ENCODE data around the gene CHRDL2.

CHRDL2 gene

GRCh38 chr11:74710281-74710938 is 20.8 kb downstream of the CHRDL2 start:
- DNase-seq = no peak

DNA sequence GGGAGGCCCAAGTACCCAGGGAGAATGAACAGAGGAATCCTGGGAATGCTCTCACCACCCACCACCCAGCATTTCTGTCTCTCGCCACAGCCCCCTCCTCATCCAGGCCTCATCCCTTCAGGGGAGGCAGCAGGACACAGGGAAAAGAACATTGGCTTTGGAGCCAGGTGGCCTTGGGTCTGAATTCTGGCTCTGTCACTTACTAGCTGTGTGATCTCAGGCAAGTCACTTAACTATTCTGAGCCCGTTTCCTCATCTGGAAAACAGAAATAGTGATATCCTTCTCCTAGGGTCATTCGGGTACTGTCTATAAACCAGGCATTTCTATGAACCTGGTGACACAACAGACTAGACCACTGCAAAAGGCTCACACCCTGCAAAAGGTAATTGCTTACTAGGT is 22.1 kb downstream of the CHRDL2 start:
- no peak for DNase-seq

DNA sequence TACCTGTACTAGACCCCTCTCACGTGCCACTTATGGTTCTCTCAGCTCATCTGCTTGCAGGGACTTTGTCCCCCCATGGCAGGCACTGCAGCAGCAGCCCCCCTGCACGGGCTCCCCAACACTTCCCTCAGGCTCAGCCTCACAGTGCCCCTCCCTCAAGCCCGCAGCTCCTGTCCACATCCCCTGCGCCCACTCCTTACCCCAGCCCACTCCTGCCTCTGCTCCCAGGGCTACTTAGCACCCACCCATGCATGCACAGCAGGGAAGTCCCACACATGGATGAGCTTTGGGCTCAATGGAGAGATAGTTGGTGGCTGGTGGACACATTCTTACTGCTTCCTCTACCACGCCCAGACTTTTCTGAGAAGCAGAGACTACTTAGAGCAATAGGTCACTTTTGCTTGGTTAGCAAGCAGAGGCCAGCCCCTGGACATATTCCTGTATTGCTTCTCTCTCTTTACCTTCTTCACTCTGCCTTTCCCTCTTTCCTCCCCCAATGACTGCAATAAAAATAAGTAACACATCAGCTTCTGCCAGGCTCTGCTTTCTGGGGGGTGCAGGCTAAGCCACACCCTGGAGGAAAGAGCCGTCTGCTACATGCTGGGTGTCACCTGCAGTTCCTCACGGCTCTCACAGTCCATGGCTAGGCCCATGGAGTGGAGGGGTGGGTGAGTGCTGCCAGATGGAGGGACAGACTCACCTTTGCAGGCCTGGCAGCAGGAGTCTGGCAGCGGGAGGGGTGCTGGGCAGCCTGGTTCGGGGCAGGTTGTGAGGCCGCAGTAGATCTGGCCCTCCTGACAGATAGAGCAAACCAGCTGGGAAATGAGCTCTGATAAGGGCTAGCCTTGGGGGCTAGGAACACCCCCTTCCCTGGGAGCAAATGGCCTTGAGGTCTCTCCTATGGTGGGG is 23.4 kb downstream of the CHRDL2 start:
- DNase-seq = no peak

- DNase-seq = no peak
These were observed 24.0 kb downstream of the CHRDL2 start for GRCh38 chr11:74707182-74707581.

DNA sequence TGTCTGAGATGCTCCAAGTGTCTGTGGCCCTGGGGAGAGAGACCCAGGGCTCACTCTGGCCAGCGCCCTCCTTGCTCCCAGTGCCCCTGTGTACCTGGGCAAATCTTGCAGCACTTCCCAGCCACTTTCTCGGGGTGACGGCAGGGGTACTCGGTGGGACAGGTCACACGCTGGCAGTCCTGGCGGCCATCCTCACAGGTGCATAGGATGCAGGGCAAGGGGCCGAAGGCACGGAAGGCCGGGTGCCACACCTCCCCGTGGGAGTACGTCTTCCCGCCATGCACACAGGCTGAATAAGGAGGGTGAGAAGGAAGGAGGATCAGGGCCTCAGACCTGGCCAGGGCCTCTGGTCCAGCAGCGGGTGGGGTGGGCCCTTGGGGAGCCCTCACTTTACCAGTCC is 28.0 kb downstream of the CHRDL2 start:
- no peak for DNase-seq

DNA sequence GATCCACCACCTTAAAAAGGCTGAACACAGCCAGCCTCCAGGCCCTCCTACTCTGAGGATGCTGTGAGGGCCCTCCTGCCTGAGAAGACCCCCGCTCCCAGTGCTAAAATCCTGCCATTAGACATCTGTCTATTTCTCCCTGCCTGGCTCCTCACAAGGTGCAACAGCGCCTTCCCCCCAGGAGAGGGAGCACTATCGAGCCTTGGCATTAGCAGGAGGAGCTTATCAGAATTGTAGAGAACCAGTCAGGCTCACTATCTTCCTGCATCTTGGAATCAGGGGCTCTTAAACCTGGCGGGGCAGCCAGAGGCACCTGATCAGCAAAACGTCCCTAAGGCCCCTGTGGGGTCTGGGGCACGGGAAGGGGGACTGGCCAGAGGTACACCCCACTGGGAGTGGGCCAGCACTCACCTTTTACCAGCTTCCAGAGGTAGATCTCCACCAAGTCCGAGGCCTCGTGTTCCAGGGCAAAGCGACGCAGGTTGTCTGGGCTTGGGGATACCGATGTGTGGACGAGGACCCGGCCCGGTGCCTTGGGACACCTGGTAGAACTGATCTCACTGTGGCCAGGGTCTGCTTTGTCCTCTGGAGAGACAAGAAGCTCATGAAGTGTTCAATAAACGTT is 28.7 kb downstream of the CHRDL2 start:
- DNase-seq = peak; percentile 63 to 69

- DNase-seq = peak in 1 of 2 experiments; percentile 18
These were observed 29.9 kb downstream of the CHRDL2 start for GRCh38 chr11:74701351-74701750.

GRCh38 chr11:74699615-74700396 is 31.4 kb downstream of the CHRDL2 start:
- DNase-seq = no peak

DNA sequence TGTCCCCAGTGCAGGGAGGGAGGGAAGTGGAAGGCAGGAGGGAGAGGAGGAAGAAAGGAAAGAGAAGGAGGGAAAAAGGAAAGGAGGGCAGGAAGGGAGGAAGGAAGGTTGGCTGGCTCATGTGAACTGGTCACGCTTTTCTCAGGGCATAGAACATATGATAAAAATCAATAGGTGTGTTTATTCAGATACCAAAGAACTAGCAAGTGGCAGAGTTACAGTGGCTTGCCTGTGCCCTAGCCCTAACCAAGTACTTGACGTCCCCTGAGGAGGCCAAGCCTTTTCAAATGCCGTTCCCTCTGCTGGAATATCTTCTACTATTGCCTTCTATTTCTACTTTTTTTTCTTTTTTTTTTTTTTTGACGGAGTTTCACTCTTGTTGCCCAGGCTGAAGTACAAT is 33.5 kb downstream of the CHRDL2 start:
- no peak for DNase-seq

GRCh38 chr11:74696939-74697675 is 34.1 kb downstream of the CHRDL2 start:
- DNase-seq = no peak

- no peak for DNase-seq
These were observed 34.7 kb downstream of the CHRDL2 start for GRCh38 chr11:74696500-74696899.

- no peak for DNase-seq
These were observed 35.4 kb downstream of the CHRDL2 start for GRCh38 chr11:74695705-74696280.

GRCh38 chr11:74694136-74694930 is 36.9 kb downstream of the CHRDL2 start:
- no peak for DNase-seq

- DNase-seq = no peak
These were observed 37.7 kb downstream of the CHRDL2 start for GRCh38 chr11:74693531-74693930.

GRCh38 chr11:74691755-74692154 is 39.5 kb downstream of the CHRDL2 start:
- no peak for DNase-seq

GRCh38 chr11:74689666-74690065 is 41.6 kb downstream of the CHRDL2 start:
- DNase-seq = no peak

DNA sequence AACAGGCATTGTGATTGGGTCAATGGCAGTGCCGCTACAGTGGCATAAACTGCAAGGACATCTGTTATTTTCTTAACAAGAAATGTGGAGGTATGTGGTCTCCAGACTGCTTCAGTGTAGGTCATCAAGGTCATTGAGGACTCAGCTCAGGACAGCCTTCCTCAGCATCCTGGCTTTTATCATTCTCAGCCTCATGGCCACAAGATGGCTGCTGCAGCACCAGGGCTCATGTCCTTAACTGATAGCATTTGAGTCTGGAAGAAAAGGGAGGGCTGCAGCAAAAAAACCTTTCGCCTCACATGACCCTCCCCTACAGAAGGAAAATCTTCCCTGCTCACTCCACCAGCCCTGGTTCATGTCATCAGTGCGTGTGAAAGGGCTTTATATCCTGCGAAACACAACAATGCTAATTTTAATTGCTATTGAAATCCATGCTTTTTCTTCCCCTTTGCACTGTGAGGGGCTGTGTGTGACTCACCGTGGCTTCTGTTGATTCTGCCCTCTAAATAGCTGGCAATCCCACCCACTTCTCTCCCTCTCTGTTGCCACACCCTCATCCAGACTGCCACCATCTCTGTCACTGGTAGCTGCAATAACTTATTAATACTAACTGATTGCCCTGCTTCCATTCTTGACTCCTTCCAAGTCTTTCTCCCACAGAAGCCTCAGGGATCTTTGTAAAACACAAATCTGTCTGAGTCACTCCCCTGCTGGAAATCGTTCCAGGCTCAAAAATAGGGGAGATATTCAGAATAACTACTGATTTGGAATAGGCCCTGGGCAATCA is 43.8 kb downstream of the CHRDL2 start:
- no peak for DNase-seq

GRCh38 chr11:74686792-74687191 is 44.4 kb downstream of the CHRDL2 start:
- DNase-seq = no peak

DNA sequence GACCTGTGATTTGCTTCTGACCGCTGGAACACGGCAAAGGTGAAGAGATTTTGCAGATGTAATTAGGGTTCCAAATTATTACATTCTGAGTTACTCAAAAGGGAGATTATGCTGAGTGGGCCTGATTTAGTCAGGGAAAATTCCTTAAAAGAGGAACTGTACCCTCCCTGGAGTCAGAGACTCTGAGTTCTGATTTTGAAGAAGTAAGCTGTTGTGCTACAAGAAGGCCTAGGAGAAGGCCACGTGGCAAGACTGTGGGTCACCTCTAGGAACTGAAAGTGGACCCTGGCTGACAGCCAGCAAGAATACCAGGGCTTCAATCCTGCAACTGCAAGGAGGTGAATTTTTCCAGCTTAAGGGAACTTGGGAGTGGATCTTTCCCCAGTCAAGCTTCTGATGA is 45.3 kb downstream of the CHRDL2 start:
- no peak for DNase-seq

DNA sequence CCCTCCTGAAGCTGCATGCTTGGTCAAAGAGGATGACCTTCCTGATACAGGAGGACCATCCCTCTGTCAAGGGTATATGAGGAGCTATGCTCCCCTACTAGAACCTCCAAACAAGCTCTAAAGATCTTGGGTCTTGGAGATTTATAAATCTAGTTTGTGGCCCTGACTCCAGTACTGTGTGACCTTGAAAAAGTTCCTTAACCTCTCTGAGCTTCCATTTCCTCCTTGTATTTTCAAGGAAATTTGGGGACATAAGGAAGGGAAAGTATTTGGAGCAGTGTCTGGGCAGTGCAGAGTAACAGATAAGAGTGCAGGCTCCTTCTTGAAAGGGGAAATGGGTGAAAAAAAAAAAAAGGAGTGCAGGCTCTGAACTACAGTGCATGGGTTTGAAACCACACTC is 45.9 kb downstream of the CHRDL2 start:
- DNase-seq = no peak
